Bronchial epithelial cell (primary cell): Measurements from ENCODE around the gene WAS. TPM values are rescaled to one million over a fixed set of nuclear protein-coding genes. Genes with fewer than 3 reads are reported as not detected.
"Not testable (repeated sequence)": the region's sequence is repeated elsewhere in the genome, so short reads cannot be mapped to it uniquely, and the experiment has no call there.

Source experiments
- DNase-seq: peaks from one replicate; pipeline ENCODE4 v3.0.0-alpha.2; 2010; ENCODE audit warnings: low read depth
- FAIRE-seq: peaks from 2 replicates; lab custom pipeline; 2011; peaks lifted over from hg19 to GRCh38; lab: Jason Lieb, UNC
- H3K27me3 ChIP-seq: 2 replicates; pipeline ENCODE4 v1.5.1; 2011; ENCODE audit warnings: low read length; ENCODE audit not compliant: control insufficient read depth, insufficient read depth
- H3K36me3 ChIP-seq: 2 replicates; pipeline ENCODE4 v1.5.1; 2011; ENCODE audit warnings: low read length; ENCODE audit not compliant: control insufficient read depth, insufficient read depth
- H3K4me3 ChIP-seq: 2 replicates; pipeline ENCODE4 v1.5.1; 2011; ENCODE audit warnings: mild to moderate bottlenecking, low read depth, low read length, control low read depth
- total RNA-seq: library from RNA; depleted of rRNA; stranded (reverse); fragments of >200 nt; gene quantifications from 2 replicates; pipeline ENCODE4 v1.2.1, GENCODE V29; 2014
- TF ChIP-seq, protein P1 (sequence below): IDR thresholded peaks from 2 replicates; pipeline ENCODE4 v1.5.1; 2011; ENCODE audit warnings: mild to moderate bottlenecking, moderate library complexity, low read length, control low read depth, inconsistent platforms; ENCODE audit not compliant: insufficient read depth, severe bottlenecking

The WAS gene
- total RNA-seq, 1 donor from 2014 or later: not detected

DNA sequence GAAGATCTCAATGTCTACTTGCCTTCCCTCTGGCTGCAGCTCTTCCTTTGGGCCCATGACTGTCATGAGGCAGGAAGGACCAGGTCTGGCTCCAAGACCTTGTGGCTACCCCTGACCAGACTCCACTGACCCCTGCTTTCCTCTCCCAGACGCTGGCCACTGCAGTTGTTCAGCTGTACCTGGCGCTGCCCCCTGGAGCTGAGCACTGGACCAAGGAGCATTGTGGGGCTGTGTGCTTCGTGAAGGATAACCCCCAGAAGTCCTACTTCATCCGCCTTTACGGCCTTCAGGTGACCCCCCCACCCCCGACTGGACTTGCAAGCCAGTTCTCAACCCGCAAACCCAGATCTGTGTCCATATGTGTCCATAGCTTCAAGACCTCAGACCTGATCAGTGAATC is 535 bp downstream of the WAS start:
- no peak overlapping the region for H3K4me3 ChIP-seq
- FAIRE-seq: no peak

DNA sequence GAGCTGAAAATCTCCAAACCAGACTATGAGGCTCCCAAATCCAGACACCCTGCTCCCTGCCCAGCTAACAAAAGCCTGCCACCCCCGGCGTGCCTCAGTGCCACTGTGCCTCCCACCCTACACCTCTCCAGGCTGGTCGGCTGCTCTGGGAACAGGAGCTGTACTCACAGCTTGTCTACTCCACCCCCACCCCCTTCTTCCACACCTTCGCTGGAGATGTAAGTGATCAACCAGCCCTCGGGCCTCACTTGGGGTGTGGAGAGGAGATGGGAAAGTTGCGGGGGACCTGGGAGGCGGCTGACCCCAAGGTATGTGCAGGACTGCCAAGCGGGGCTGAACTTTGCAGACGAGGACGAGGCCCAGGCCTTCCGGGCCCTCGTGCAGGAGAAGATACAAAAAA is 1.8 kb downstream of the WAS start:
- Histone ChIP-seq H3K4me3 (no peak overlapping the region), H3K27me3 (no peaks in the 10 kb centered on the region), H3K36me3 (no peaks in the 10 kb centered on the region)
- TF ChIP-seq, protein P1, sequence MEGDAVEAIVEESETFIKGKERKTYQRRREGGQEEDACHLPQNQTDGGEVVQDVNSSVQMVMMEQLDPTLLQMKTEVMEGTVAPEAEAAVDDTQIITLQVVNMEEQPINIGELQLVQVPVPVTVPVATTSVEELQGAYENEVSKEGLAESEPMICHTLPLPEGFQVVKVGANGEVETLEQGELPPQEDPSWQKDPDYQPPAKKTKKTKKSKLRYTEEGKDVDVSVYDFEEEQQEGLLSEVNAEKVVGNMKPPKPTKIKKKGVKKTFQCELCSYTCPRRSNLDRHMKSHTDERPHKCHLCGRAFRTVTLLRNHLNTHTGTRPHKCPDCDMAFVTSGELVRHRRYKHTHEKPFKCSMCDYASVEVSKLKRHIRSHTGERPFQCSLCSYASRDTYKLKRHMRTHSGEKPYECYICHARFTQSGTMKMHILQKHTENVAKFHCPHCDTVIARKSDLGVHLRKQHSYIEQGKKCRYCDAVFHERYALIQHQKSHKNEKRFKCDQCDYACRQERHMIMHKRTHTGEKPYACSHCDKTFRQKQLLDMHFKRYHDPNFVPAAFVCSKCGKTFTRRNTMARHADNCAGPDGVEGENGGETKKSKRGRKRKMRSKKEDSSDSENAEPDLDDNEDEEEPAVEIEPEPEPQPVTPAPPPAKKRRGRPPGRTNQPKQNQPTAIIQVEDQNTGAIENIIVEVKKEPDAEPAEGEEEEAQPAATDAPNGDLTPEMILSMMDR: no peak
- no peak for FAIRE-seq
- DNase-seq: no peak

More for the DNA sequence above, 535 bp downstream of the WAS start:
- Histone ChIP-seq H3K27me3 (no peaks in the 10 kb centered on the region), H3K36me3 (no peaks in the 10 kb centered on the region)
- TF ChIP-seq, protein P1: no peak
- DNase-seq: no peak

DNA sequence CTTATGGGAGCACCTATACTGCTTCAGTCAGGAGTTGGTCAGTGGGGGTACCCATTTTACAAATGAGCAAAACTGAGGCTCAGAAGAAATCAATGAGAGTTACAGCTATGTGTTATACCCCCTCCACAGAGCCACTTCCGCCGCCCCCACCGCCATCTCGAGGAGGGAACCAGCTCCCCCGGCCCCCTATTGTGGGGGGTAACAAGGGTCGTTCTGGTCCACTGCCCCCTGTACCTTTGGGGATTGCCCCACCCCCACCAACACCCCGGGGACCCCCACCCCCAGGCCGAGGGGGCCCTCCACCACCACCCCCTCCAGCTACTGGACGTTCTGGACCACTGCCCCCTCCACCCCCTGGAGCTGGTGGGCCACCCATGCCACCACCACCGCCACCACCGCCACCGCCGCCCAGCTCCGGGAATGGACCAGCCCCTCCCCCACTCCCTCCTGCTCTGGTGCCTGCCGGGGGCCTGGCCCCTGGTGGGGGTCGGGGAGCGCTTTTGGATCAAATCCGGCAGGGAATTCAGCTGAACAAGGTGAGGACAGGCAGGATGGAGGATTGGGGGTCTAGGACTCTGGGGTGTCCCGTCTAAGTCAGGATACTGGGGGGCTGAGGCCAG is 5.0 kb downstream of the WAS start:
- FAIRE-seq (no peak), DNase-seq (no peak)
- TF ChIP-seq, protein P1: no peak
- H3K4me3 ChIP-seq: no peak overlapping the region
- H3K27me3 ChIP-seq: no peaks in the 10 kb centered on the region
- no peaks in the 10 kb centered on the region for H3K36me3 ChIP-seq

DNA sequence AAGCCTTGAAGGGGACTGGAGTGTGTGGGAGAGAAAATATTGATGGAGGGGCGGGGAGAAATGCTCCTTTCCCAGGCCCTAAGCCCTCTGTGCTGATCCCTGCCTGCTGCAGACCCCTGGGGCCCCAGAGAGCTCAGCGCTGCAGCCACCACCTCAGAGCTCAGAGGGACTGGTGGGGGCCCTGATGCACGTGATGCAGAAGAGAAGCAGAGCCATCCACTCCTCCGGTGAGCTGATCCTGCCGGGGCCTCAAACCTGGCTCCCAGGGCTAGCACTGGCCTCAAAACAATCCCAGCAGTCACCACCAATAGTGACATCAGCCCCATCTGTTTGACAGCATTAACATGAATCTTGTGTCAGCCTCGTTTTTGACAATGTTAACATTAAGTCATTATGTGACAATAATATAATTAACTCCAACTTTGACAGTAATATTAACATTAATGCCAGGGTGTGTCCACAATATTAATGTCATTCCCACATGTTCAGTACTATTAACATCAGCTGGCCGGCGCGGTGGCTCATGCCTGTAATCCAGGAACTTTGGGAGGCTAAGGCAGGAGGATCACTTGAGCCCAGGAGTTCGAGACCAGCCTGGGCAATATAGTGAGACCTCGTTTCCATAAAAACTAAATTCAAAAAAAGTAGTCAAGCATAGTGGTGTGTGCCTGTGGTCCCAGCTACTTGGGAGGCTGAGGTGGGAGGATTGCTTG is 5.8 kb downstream of the WAS start:
- no peaks in the 10 kb centered on the region for H3K27me3 ChIP-seq
- no peaks in the 10 kb centered on the region for H3K36me3 ChIP-seq
- DNase-seq (no peak), FAIRE-seq (no peak)
- TF ChIP-seq, protein P1: no peak
- H3K4me3 ChIP-seq: no peak overlapping the region

DNA sequence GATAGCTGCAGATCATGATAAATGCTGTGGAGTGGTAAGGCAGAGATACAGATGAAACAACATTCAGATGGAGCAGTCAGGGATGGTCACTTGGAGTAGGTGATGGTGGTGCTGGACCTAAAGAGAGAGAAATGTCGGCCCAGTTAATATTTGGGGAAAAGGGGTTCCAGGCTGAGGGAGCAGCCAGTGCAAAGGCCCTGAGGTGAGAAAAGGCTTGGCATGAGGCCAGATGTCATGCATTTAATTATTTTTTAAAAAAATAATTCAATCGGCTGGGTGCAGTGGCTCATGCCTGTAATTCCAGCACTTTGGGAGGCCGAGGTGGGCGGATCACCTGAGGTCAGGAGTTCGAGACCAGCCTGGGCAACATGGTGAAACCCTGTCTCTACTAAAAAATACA is 8.1 kb downstream of the WAS start:
- not testable (repeated sequence) for H3K4me3 ChIP-seq, H3K36me3 ChIP-seq, H3K27me3 ChIP-seq, FAIRE-seq, DNase-seq

DNA sequence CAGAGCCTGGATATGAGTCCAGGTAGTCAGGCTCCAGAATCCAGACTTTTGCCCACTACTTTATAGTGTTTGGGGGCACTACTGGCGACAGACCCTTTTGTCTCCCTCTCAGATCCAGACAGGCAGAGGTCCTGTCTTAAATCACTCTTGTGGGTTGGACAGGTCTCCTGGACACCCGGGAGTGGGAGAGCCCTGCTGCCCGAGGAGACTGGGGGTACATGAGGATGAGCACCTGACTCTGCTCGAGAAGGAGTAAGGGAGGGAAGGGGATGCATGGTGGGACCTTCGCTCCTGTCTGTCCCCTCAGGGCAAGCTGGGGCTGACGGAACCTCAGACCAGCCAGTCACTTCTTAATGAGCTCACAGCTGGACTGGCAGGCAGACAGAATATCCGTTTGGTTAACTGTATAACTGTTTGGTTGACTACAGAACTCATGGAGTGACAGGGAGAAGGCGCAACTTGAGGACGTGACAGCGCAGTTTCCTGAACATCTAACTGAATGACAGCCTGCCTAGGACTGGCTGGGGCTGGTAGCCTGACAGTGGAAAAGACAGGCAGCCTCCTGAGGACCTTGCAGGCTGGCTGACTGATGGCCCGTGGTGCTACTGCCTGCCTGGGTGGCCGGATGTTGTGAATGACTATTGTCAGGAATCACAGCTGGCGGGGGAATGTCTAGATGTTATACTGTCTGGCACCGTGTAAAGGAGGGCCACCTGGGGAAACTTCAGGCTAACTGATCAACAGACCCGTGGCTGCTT is 11.4 kb downstream of the WAS start:
- FAIRE-seq (no peak), DNase-seq (no peak)
- H3K36me3 ChIP-seq: no peaks in the 10 kb centered on the region
- TF ChIP-seq, protein P1: no peak
- no peak overlapping the region for H3K4me3 ChIP-seq
- no peaks in the 10 kb centered on the region for H3K27me3 ChIP-seq
